ENCODE data around the gene HSP90AA1. TPM values are rescaled to one million over a fixed set of nuclear protein-coding genes. Genes with fewer than 3 reads are reported as not detected.

HSP90AA1 gene
- total RNA-seq, 1 donor from 2014 or later, result 691 TPM

DNA sequence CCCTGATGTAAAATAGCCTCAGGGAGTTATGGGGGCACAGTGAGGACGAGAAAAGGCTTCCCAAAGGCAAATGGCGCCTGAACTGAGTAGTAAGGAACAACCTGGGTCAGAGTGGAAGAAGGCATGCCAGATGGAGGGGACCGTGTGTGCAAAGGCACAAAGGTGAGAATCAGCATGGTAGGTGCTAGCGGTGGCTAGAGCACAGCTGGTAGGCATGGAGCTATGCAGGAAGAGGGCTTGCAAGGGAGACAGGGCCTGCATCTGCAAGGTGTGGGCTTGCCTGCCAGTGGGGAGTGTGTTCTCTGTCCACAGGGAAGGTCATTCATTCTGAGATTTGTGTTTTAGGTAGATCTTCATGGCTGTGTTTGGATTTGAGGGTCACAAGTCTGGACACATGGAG, 18.5 kb upstream of the HSP90AA1 start:
- DNase-seq (ENCODE audit: low read depth), result no peak
- Histone ChIP-seq H3K27me3 (ENCODE audit: control insufficient read depth, insufficient read depth, low read length) (no peaks in the 10 kb centered on the region), H3K36me3 (ENCODE audit: control insufficient read depth, insufficient read depth, low read length) (no peaks in the 10 kb centered on the region), H3K4me3 (ENCODE audit: low read depth, low read length) (no peak overlapping the region)
- TF ChIP-seq, protein P1, sequence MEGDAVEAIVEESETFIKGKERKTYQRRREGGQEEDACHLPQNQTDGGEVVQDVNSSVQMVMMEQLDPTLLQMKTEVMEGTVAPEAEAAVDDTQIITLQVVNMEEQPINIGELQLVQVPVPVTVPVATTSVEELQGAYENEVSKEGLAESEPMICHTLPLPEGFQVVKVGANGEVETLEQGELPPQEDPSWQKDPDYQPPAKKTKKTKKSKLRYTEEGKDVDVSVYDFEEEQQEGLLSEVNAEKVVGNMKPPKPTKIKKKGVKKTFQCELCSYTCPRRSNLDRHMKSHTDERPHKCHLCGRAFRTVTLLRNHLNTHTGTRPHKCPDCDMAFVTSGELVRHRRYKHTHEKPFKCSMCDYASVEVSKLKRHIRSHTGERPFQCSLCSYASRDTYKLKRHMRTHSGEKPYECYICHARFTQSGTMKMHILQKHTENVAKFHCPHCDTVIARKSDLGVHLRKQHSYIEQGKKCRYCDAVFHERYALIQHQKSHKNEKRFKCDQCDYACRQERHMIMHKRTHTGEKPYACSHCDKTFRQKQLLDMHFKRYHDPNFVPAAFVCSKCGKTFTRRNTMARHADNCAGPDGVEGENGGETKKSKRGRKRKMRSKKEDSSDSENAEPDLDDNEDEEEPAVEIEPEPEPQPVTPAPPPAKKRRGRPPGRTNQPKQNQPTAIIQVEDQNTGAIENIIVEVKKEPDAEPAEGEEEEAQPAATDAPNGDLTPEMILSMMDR (IDR thresholded peaks at IDR 0.05; ENCODE audit: insufficient read depth, low read length, poor library complexity, severe bottlenecking), result no peak

DNA sequence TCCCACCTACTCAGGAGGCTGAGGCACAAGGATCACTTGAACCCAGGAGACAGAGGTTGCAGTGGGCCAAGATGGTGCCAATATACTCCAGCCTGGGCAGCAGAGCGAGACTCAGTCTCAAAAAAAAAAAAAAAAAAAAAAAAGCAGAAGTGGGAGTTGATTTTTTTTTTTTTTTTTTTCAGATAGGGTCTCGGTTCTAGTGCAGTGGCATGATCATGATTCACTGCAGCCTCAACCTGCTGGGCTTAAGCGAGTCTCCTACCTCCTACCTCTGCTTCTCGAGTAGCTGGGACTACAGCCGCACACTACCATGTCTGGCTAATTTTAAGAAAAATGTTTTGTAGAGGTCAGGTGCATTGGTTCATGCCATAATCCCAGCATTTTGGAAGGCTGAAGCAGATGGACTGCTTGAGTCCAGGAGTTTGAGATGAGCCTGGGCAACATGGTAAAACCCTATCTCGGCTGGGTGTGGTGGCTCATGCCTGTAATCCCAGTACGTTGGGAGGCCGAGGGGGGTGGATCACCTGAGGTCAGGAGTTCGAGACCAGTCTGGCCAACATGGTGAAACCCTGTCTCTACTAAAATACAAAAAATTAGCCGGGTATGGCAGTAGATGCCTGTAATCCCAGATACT, 16.3 kb upstream of the HSP90AA1 start:
- H3K4me3 ChIP-seq (ENCODE audit: low read depth, low read length), result no peak overlapping the region
- TF ChIP-seq, protein P1 (IDR thresholded peaks at IDR 0.05; ENCODE audit: insufficient read depth, low read length, poor library complexity, severe bottlenecking), result no peak
- no peak for DNase-seq (ENCODE audit: low read depth)
- H3K36me3 ChIP-seq (ENCODE audit: control insufficient read depth, insufficient read depth, low read length), result no peaks in the 10 kb centered on the region
- H3K27me3 ChIP-seq (ENCODE audit: control insufficient read depth, insufficient read depth, low read length), result no peaks in the 10 kb centered on the region

DNA sequence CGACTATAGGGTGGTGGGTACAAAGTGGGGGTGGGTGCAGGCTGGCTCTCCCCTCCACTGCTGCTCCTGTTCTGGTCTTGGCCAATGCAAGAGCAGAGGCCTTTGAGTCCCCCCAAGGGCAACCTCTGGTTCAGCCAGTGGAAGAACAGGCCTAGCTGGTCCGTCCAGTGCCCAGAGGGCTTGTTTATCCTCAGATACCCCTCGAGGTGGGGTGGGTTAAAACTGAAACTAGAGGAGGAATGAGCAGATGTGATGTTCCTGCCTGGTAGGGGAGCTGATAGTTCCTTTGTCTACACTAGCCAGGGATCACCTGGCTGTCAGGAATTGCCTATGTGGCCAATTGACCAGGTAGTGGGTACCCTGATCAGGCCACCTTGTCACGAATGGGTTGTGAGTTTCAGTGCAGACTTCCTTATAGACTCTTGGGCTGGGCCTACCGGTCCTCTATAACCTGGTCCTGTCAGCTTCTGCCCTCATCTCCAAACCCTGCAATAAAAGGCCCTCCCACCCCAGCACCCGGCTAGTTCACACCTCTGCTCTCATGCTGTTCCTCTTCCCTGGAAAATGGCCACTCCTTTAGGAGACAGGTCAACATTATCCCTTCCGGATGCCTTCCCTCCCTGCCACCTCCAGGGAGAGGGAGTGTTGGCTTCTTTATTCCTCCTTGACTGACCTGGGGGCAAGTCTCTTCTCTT, 10.7 kb upstream of the HSP90AA1 start:
- no peaks in the 10 kb centered on the region for H3K36me3 ChIP-seq (ENCODE audit: control insufficient read depth, insufficient read depth, low read length)
- no peak overlapping the region for H3K4me3 ChIP-seq (ENCODE audit: low read depth, low read length)
- no peak for DNase-seq (ENCODE audit: low read depth)
- no peaks in the 10 kb centered on the region for H3K27me3 ChIP-seq (ENCODE audit: control insufficient read depth, insufficient read depth, low read length)
- TF ChIP-seq, protein P1 (IDR thresholded peaks at IDR 0.05; ENCODE audit: insufficient read depth, low read length, poor library complexity, severe bottlenecking), result no peak

DNA sequence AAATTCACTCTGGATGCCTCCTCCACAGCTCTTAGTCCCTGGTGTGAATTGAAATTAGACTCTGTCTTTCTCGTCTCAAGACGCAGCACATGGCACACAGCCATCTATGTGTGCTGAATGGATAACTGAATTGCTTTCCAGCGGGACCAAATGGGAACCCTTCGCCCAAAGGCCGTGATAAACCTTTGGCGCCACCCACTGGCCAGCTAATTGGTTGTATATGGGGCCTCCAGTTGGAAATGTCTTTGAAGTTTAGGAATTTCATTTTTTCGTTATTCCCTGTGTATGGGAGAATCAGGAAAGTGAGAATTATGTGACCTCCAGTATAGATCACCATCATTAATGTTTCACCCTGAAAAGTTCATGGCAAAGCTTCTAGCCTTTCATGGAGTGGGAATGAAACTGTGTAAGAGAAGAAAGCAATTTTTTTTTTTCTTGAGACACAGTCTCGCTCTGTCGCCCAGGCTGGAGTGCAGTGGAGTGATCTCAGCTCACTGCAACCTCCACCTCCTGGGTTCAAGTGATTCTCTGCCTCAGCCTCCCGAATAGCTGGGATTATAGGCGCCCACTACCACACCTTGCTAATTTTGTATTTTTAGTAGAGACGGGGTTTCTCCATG, 9.8 kb upstream of the HSP90AA1 start:
- Histone ChIP-seq H3K36me3 (ENCODE audit: control insufficient read depth, insufficient read depth, low read length) (no peaks in the 10 kb centered on the region), H3K27me3 (ENCODE audit: control insufficient read depth, insufficient read depth, low read length) (no peaks in the 10 kb centered on the region), H3K4me3 (ENCODE audit: low read depth, low read length) (no peak overlapping the region)
- DNase-seq (ENCODE audit: low read depth), result no peak
- TF ChIP-seq, protein P1 (IDR thresholded peaks at IDR 0.05; ENCODE audit: insufficient read depth, low read length, poor library complexity, severe bottlenecking), result peak; percentile 77

DNA sequence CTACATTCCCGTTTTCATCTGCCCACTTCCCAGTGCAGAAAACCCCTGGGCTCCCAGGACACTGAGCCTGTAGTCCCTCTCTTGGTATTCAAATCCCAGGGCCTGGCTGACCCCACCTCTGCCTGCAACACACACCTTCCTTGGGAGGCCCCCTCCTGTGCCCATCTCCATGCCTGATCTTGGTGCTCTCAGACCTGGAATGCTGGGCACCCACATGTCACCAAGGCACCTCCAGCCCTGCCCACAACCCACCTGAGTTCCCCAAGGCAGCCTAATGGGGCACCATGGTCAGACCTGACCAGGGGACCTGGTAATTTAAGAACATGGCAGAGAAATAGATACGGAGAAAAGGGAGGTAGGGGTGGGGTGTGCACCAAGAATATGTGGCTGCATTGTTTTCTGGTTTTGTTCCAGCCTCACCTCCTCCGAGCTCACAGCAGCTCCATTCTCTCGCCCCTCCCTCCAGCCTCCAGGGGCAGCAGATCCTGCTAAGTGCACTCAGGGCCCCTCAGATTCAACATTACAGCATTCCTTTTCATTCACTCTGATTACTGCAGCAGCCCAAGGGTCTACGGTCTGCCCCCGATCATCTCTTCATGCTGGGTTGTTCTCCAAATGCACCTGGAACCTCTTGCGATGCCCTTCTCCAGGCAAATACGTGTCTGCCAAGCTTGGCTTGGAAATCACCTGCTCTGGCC, 9.2 kb upstream of the HSP90AA1 start:
- no peak for DNase-seq (ENCODE audit: low read depth)
- Histone ChIP-seq H3K36me3 (ENCODE audit: control insufficient read depth, insufficient read depth, low read length) (no peaks in the 10 kb centered on the region), H3K4me3 (ENCODE audit: low read depth, low read length) (no peak overlapping the region), H3K27me3 (ENCODE audit: control insufficient read depth, insufficient read depth, low read length) (no peaks in the 10 kb centered on the region)
- TF ChIP-seq, protein P1 (IDR thresholded peaks at IDR 0.05; ENCODE audit: insufficient read depth, low read length, poor library complexity, severe bottlenecking), result no peak
